ENCODE data around the gene MRI1. TPM values are rescaled to one million over a fixed set of nuclear protein-coding genes. Genes with fewer than 3 reads are reported as not detected.
A peak's percentile ranks its signal among the peaks of the same experiment; 100 is the strongest.

MRI1 gene
- total and polyA plus RNA-seq, 10 of the 15 experiments (the other 5 are each of a cell fraction or from before 2014, with no cell fraction given): 5.4 to 50.3 (median 28.3) TPM

DNA sequence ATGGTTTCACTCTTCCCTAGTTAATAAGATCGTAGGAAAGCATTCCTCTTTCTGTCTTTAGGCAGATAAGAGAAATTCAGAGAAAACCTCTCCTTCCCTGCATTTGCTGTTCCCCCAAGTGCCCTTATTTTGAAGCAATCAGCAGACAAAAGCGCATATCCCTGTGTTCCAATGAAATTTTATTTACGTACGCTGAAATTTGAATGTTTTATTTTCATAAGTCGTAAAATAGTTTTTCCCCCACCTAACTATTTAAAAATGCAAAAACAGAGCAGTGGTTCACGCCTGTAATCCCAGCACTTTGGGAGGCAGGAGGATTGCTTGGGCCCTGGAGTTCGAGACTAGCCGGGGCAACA, 17.2 kb upstream of the MRI1 start:
- Histone ChIP-seq H3K27me3 (replicated peaks in 1 of 2; ENCODE audit: control insufficient read depth in 2 of 2, insufficient read depth in 2 of 2, low read length in 1 of 2) (no peaks in the 10 kb centered on the region), H3K79me2 (ENCODE audit: control insufficient read depth, insufficient read depth, low read length) (peaks cover 13% of the 10 kb centered on the region), H3K36me3 (ENCODE audit: control insufficient read depth in 2 of 2, insufficient read depth in 2 of 2, low read length in 1 of 2) (no peaks in the 10 kb centered on the region; a peak in 1 of 4 replicates), H3K27ac (ENCODE audit: control insufficient read depth, insufficient read depth) (no peak overlapping the region), H3K9ac (ENCODE audit: control insufficient read depth, insufficient read depth, low read length) (no peak overlapping the region), H3K4me3 (peak overlapping the region; percentile 64; the same call in 1 of the 2 replicates), H3K4me1 (ENCODE audit: control insufficient read depth, insufficient read depth, low read length) (peaks cover 5% of the 10 kb centered on the region), H2AFZ (ENCODE audit: control insufficient read depth, low read depth, low read length) (peak overlapping the region; percentile 67; the same call in 1 of the 2 replicates), H3K4me2 (ENCODE audit: control insufficient read depth, insufficient read depth) (peak overlapping the region; percentile 31), H4K20me1 (ENCODE audit: control insufficient read depth, insufficient read depth) (no peaks in the 10 kb centered on the region), H3K9me3 (replicated peaks; ENCODE audit: control insufficient read depth, insufficient read depth, low read length) (no peaks in the 10 kb centered on the region; the same call in 2 of the 3 replicates)
- RAD21 ChIA-PET (ENCODE audit: unreplicated experiment): interaction anchor here (1.2 to 2.0 kb wide), 4 partner anchors 15 to 115 kb away, joined by 4 to 25 read pairs (median 6); partner anchors contain the start of gene C19orf53
- CTCF ChIA-PET: interaction anchor here (0.6 to 1.3 kb wide), 4 partner anchors 9 to 695 kb away, joined by 3 to 4 read pairs (median 3); partner anchors contain the start of gene C19orf53
- ATAC-seq (no peak), DNase-seq (ENCODE audit: low read depth, low spot score) (no peak), FAIRE-seq (peak; percentile 41)
- in situ Hi-C loops (cut with MboI) (no loop called here), intact Hi-C loops (cut with micrococcal nuclease; ENCODE audit: unreplicated experiment) (no loop called here)
- WGBS (ENCODE audit: insufficient coverage, insufficient replicate concordance, low lambda C conversion rate, missing lambda C conversion rate): 86% methylated on average over 8 of the region's 8 CpGs
- BruUV-seq (replicated peaks): no TSS peak
- SMC1A ChIA-PET (ENCODE audit: uncharacterized antibody, unreplicated experiment): interaction anchor here (2.5 to 2.6 kb wide), 2 partner anchors 27 to 115 kb away, joined by 13 to 20 read pairs; partner anchors contain the start of gene C19orf53
- POLR2A ChIA-PET: interaction anchor here (1.2 to 2.6 kb wide), 4 partner anchors 8 to 92 kb away, joined by 3 to 20 read pairs (median 8); partner anchors contain the start of gene C19orf53
- TF ChIP-seq NR2F1 (conservative IDR thresholded peaks at IDR 0.05) (no peak), BRCA1 (IDR thresholded peaks at IDR 0.05; ENCODE audit: low read depth, low read length) (no peak), SPI1 (IDR thresholded peaks at IDR 0.05; ENCODE audit: borderline replicate concordance, insufficient read depth, low read depth, low read length) (no peak), ZNF384 (IDR thresholded peaks at IDR 0.05; ENCODE audit: borderline replicate concordance, low read depth, low read length) (no peak), SUPT20H (IDR thresholded peaks at IDR 0.05; ENCODE audit: borderline replicate concordance, control insufficient read depth, low read depth, low read length) (no peak), ZBTB4 (CRISPR knock-in tag; IDR thresholded peaks at IDR 0.05) (no peak), SP1 (IDR thresholded peaks at IDR 0.05; ENCODE audit: low read depth, low read length) (no peak), CUX1 (IDR thresholded peaks at IDR 0.05; ENCODE audit: insufficient replicate concordance, low read depth, low read length) (no peak), CREM (IDR thresholded peaks at IDR 0.05; ENCODE audit: low read depth) (no peak), ATF2 (IDR thresholded peaks at IDR 0.05; ENCODE audit: low read length) (no peak)
- TF ChIP-seq, protein P1, sequence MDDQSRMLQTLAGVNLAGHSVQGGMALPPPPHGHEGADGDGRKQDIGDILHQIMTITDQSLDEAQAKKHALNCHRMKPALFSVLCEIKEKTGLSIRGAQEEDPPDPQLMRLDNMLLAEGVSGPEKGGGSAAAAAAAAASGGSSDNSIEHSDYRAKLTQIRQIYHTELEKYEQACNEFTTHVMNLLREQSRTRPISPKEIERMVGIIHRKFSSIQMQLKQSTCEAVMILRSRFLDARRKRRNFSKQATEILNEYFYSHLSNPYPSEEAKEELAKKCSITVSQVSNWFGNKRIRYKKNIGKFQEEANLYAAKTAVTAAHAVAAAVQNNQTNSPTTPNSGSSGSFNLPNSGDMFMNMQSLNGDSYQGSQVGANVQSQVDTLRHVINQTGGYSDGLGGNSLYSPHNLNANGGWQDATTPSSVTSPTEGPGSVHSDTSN (IDR thresholded peaks at IDR 0.05; ENCODE audit: insufficient replicate concordance, low read depth, low read length): no peak
